ENCODE measurements around the gene SLC2A4. TPM values are rescaled to one million over a fixed set of nuclear protein-coding genes. Genes with fewer than 3 reads are reported as not detected.

SLC2A4 gene
- total RNA-seq, 1 donor from 2014 or later = 0.90 TPM

- no peak for DNase-seq (ENCODE audit: low read depth in 2 of 2)
Observed at GRCh38 chr17:7263801-7264078, 17.8 kb upstream of the SLC2A4 start.

- DNase-seq (ENCODE audit: low read depth in 2 of 2) = no peak
Observed at GRCh38 chr17:7266784-7267183, 14.7 kb upstream of the SLC2A4 start.

GRCh38 chr17:7279448-7279847, 2.1 kb upstream of the SLC2A4 start:
- DNase-seq (ENCODE audit: low read depth in 2 of 2) = no peak

- peak; percentile 52 to 76 for DNase-seq (ENCODE audit: low read depth in 2 of 2)
Observed at GRCh38 chr17:7280519-7281073, 922 bp upstream of the SLC2A4 start.

- DNase-seq (ENCODE audit: low read depth in 2 of 2) = no peak
Observed at GRCh38 chr17:7281953-7282751, 634 bp downstream of the SLC2A4 start.

- DNase-seq (ENCODE audit: low read depth in 2 of 2) = no peak
Observed at GRCh38 chr17:7282752-7283321, 1.3 kb downstream of the SLC2A4 start.

GRCh38 chr17:7283471-7284216, 2.1 kb downstream of the SLC2A4 start:
- no peak for DNase-seq (ENCODE audit: low read depth in 2 of 2)

GRCh38 chr17:7284911-7285310, 3.4 kb downstream of the SLC2A4 start:
- DNase-seq (ENCODE audit: low read depth in 2 of 2) = no peak

GRCh38 chr17:7285679-7286078, 4.2 kb downstream of the SLC2A4 start:
- no peak for DNase-seq (ENCODE audit: low read depth in 2 of 2)

- DNase-seq (ENCODE audit: low read depth in 2 of 2) = no peak
Observed at GRCh38 chr17:7289256-7290032, 7.9 kb downstream of the SLC2A4 start.

- no peak for DNase-seq (ENCODE audit: low read depth in 2 of 2)
Observed at GRCh38 chr17:7290166-7290565, 8.6 kb downstream of the SLC2A4 start.

GRCh38 chr17:7290685-7291084, 9.2 kb downstream of the SLC2A4 start:
- no peak for DNase-seq (ENCODE audit: low read depth in 2 of 2)

- no peak for DNase-seq (ENCODE audit: low read depth in 2 of 2)
Observed at GRCh38 chr17:7292194-7292593, 10.7 kb downstream of the SLC2A4 start.

- DNase-seq (ENCODE audit: low read depth in 2 of 2) = no peak
Observed at GRCh38 chr17:7292729-7293128, 11.2 kb downstream of the SLC2A4 start.

GRCh38 chr17:7293159-7293558, 11.6 kb downstream of the SLC2A4 start:
- no peak for DNase-seq (ENCODE audit: low read depth in 2 of 2)

- no peak for DNase-seq (ENCODE audit: low read depth in 2 of 2)
Observed at GRCh38 chr17:7293816-7294613, 12.5 kb downstream of the SLC2A4 start.

GRCh38 chr17:7294614-7295153, 13.2 kb downstream of the SLC2A4 start, which contains the start of gene YBX2:
Gene YBX2 (minus strand): TSS chr17:7294639. CDS start chr17:7294500, 139 bp downstream.
- peak in 1 of 2 donors; percentile 62 for DNase-seq (ENCODE audit: low read depth in 2 of 2)

GRCh38 chr17:7295230-7296180, 14.0 kb downstream of the SLC2A4 start:
- no peak for DNase-seq (ENCODE audit: low read depth in 2 of 2)

- peak in 1 of 2 donors; percentile 81 for DNase-seq (ENCODE audit: low read depth in 2 of 2)
Observed at GRCh38 chr17:7296189-7296861, 14.8 kb downstream of the SLC2A4 start.
